Measurements from ENCODE around the gene TAAR9.

Gene TAAR9

GRCh38 chr6:132495604-132496079 is 42.4 kb upstream of the TAAR9 start:
- no peak for DNase-seq (ENCODE audit: low read depth)
- no peak overlapping the region for H3K4me3 ChIP-seq (ENCODE audit: low read length)
- no peak for TF ChIP-seq CTCF (conservative IDR thresholded peaks at IDR 0.05; ENCODE audit: low read length)

GRCh38 chr6:132496519-132497180 is 41.4 kb upstream of the TAAR9 start:
- DNase-seq (ENCODE audit: low read depth) = no peak
- no peak for TF ChIP-seq CTCF (conservative IDR thresholded peaks at IDR 0.05; ENCODE audit: low read length)
- no peak overlapping the region for H3K4me3 ChIP-seq (ENCODE audit: low read length)

- no peak for TF ChIP-seq CTCF (conservative IDR thresholded peaks at IDR 0.05; ENCODE audit: low read length)
- no peak overlapping the region for H3K4me3 ChIP-seq (ENCODE audit: low read length)
- DNase-seq (ENCODE audit: low read depth) = no peak
These were observed 39.4 kb upstream of the TAAR9 start for GRCh38 chr6:132498638-132499037.

- DNase-seq (ENCODE audit: low read depth) = no peak
- no peak for TF ChIP-seq CTCF (conservative IDR thresholded peaks at IDR 0.05; ENCODE audit: low read length)
- no peak overlapping the region for H3K4me3 ChIP-seq (ENCODE audit: low read length)
These were observed 38.3 kb upstream of the TAAR9 start for GRCh38 chr6:132499757-132500156.

GRCh38 chr6:132504757-132505156 is 33.3 kb upstream of the TAAR9 start:
- DNase-seq (ENCODE audit: low read depth) = no peak
- H3K4me3 ChIP-seq (ENCODE audit: low read length) = no peak overlapping the region
- TF ChIP-seq CTCF (conservative IDR thresholded peaks at IDR 0.05; ENCODE audit: low read length) = no peak

GRCh38 chr6:132505158-132505557 is 32.9 kb upstream of the TAAR9 start:
- DNase-seq (ENCODE audit: low read depth) = no peak
- no peak for TF ChIP-seq CTCF (conservative IDR thresholded peaks at IDR 0.05; ENCODE audit: low read length)
- H3K4me3 ChIP-seq (ENCODE audit: low read length) = no peak overlapping the region

- no peak for DNase-seq (ENCODE audit: low read depth)
- TF ChIP-seq CTCF (conservative IDR thresholded peaks at IDR 0.05; ENCODE audit: low read length) = no peak
- H3K4me3 ChIP-seq (ENCODE audit: low read length) = no peak overlapping the region
These were observed 31.6 kb upstream of the TAAR9 start for GRCh38 chr6:132506461-132506860.

Measured in AG10803 (cell line).